Astrocyte of the cerebellum (primary cell): ENCODE measurements around the gene LIN37.

Experiments
- DNase-seq: peaks from one replicate; pipeline ENCODE4 v3.0.0-alpha.2; 2011; ENCODE audit warnings: low read depth
- H3K4me3 ChIP-seq: 2 replicates; pipeline ENCODE4 v1.5.1; 2011; ENCODE audit warnings: mild to moderate bottlenecking, low read depth, low read length, moderate library complexity
- CTCF ChIP-seq: IDR thresholded peaks from 2 replicates; pipeline ENCODE4 v1.5.1; 2012; ENCODE audit warnings: low read length, low read depth, moderate library complexity, mild to moderate bottlenecking; ENCODE audit errors: missing control alignments
- in situ Hi-C: cut with HindIII; loops from 2 replicates; pipeline ENCODE4 v1.10.0; 2017; ENCODE audit warnings: low sequenced_read_pairs

LIN37 gene

GRCh38 chr19:35789195-35789977 is 41.0 kb downstream of the LIN37 start:
- in situ Hi-C loops = no loop called here

DNA sequence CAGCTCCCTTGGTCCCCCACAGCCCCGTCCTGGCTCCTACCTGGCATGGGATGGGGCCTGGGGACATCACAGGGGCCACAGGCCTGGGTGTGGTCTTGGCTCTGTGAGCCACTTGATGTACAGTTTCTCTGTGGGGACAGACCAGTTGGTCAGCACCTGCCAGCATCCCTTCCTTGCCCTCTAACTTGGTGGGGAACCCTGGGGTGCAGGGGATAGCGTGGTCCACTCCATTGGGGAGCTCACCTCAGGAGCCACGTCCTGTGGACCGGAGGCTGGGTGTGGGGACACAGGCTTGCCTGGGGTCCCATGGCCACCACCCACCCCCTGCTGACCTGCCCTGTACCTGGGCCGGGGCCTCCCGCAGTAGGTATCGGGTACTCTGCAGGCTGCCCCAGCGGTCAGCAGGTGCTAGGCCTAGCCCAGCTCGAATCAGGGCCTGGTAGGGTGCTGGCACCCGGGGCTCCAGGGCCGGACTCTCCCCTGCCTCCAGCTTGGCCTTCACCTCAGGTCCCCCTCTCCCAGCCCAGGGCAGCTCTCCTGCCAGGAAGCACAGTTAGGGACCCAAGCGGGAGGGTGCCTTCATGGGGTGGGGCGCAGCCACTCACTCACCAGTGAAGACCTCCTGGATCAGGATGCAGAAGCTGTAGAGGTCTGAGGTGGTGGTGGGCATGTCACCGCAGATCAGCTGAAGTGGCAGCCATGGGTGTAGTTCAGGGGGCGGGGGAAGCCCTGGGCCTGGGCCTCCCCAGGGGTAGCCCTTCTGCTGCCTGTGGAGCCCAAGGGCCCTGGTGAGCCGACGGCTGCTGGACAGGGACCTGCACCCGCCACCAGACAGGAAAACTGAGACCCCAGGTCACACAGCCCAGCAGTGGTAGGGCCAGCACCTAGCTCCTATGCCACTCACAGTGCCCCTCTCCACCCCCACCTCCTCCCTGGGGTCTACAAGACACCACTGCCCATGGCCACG is 41.9 kb downstream of the LIN37 start:
- no peak for TF ChIP-seq CTCF
- in situ Hi-C loops = no loop called here
- H3K4me3 ChIP-seq = no peak overlapping the region
- DNase-seq = no peak

More at GRCh38 chr19:35789195-35789977, 41.0 kb downstream of the LIN37 start:
- no peak for TF ChIP-seq CTCF
- no peak for DNase-seq
- H3K4me3 ChIP-seq = no peak overlapping the region

DNA sequence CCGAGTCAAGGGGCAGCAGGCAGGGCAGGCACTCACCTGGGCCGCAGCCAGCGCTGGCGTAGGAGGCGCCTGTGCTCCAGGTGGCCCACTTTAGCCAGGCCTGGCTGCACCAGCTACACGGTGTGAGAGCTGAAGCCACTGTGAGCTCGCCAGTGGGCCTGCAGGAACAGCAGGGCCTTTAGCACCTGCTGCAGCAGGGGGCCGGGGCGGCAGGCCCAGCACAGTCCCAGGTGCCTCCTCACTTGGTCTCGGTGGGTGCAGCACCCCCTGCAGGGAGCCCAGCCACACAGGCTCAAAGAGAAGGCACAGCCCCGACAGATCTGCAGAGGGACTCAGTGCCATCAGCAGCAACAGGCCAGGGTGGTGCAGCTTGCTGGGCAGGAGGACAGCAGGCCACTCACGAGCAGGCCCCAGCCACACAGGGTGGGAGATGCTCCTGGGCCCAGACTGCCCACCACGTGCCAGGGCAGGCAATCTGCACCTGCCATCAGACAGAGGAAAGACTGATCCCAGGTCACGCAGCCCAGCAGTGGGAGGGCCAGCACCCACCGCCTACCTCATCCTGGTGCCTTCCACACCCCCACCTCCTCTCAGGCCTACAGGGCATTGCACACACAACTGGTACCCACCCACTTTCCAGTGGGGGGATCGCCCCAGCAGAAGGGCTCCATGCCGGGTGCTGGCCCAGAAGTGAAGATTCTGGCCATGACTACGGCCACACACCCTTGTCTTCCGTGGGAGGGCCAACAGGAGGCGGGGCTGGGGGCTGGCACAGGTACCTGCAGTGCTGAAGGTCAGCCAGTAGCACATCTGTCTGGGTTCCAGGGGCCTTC is 42.8 kb downstream of the LIN37 start:
- TF ChIP-seq CTCF = no peak
- DNase-seq = no peak
- in situ Hi-C loops = no loop called here
- no peak overlapping the region for H3K4me3 ChIP-seq

DNA sequence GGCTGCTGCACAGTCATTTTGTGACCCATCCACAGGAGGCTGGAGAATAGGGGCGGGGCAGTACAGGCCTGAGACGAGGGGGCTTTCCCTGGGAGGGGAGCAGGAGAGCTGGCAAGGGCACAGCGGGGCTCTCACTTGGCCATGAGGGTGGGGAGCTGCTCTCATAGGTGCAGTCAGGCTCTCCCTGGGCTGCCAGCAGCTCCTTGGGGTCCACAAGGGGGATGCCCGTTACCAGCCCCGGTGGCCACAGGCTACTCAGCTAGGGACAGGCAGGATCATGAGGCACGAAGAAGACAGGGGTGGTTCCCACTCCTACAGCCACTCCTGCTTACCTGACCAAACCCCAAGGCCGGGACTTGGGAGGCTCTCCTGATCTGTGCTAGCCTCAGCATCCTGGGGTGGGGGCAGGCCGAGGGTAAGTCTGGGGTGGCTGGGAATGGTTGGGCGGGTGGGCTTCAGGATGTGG is 43.5 kb downstream of the LIN37 start:
- in situ Hi-C loops = no loop called here
- no peak for TF ChIP-seq CTCF
- no peak for DNase-seq
- H3K4me3 ChIP-seq = no peak overlapping the region

DNA sequence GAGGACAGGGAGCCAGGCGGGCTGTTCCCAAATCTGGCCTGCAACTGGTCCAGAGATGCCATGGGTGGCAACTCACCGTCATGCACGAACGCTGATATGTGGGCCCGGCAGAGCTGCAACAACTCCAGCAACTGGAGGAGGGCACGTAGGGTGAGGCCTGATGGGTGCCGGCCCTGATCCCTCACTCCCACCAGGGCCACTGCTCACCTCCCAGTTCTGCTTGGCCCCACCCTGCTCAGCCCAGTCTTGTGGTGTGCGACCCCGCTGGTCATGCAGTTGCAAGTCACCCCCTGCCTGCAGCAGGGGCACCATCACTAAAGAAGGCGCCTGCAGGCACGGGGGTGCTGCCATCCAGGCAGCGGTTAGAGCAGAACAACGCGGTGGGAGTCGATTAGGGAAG is 43.9 kb downstream of the LIN37 start:
- H3K4me3 ChIP-seq = no peak overlapping the region
- TF ChIP-seq CTCF = no peak
- in situ Hi-C loops = no loop called here
- no peak for DNase-seq

DNA sequence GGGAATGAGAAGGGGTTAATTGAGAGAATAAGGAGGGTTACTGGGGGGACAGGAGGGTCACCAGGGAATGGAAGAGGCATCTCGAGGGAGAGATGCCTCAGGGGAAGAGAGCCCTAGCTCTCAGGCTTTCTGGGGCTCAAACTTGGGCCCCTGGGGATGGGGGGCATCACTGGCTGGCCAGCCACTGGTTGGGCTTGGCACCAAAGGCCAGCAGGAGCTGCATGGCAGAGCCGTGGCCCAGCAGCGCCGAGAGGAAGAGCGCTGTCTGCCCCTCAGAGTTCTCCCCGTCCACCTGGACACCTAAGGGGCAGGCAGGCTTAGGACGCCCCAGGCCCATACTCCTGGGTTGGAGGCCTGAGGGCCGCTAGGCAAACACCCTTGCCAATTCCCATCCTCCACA is 44.5 kb downstream of the LIN37 start:
- in situ Hi-C loops = no loop called here
- TF ChIP-seq CTCF = no peak
- H3K4me3 ChIP-seq = no peak overlapping the region
- no peak for DNase-seq
